Liver (tissue), 9 donors: ENCODE results near the gene SLC45A1. TPM values are rescaled to one million over a fixed set of nuclear protein-coding genes. Genes with fewer than 3 reads are reported as not detected.
A peak's percentile ranks its signal among the peaks of the same experiment; 100 is the strongest.

Experiments used
- DNase-seq: peaks from one replicate; pipeline ENCODE4 v3.0.0-alpha.2; 2017; ENCODE audit warnings: low spot score
- H3K27ac ChIP-seq, 2 donors: one replicate each; pipeline ENCODE4 v1.7.0; 2013; ENCODE audit warnings: inconsistent platforms in 2 of 2, low read length in 2 of 2, control low read depth in 1 of 2, low read depth in 1 of 2, mild to moderate bottlenecking in 1 of 2
- H3K27me3 ChIP-seq, 4 donors: one replicate each; pipeline versions ENCODE4 v1.6.1 to v1.7.0; 2013; ENCODE audit warnings: low read length in 3 of 4, inconsistent platforms in 1 of 4, mild to moderate bottlenecking in 1 of 4, moderate library complexity in 1 of 4; ENCODE audit not compliant: control insufficient read depth in 4 of 4, insufficient read depth in 4 of 4
- H3K36me3 ChIP-seq, 4 donors: one replicate each; pipeline versions ENCODE4 v1.6.1 to v1.7.0; 2013; ENCODE audit warnings: low read length in 3 of 4, mild to moderate bottlenecking in 3 of 4, low read depth in 1 of 4, moderate library complexity in 1 of 4; ENCODE audit not compliant: control insufficient read depth in 4 of 4, insufficient read depth in 3 of 4
- H3K4me1 ChIP-seq, 4 donors: one replicate each; pipeline versions ENCODE4 v1.6.1 to v1.7.0; 2013; ENCODE audit warnings: low read length in 3 of 4, mild to moderate bottlenecking in 3 of 4, moderate library complexity in 1 of 4; ENCODE audit not compliant: control insufficient read depth in 4 of 4, insufficient read depth in 4 of 4
- H3K4me3 ChIP-seq, 3 donors: one replicate each; pipeline versions ENCODE4 v1.6.1 to v1.7.0; 2013; ENCODE audit warnings: low read length in 3 of 3, control low read depth in 1 of 3, low read depth in 1 of 3, mild to moderate bottlenecking in 1 of 3
- H3K9ac ChIP-seq, 2 donors: one replicate each; pipeline ENCODE4 v1.7.0; 2013; ENCODE audit warnings: low read length in 2 of 2, mild to moderate bottlenecking in 2 of 2, moderate library complexity in 2 of 2, control low read depth in 1 of 2, low read depth in 1 of 2
- H3K9me3 ChIP-seq, 4 donors: one replicate each; pipeline versions ENCODE4 v1.6.1 to v1.7.0; 2013; ENCODE audit warnings: low read length in 3 of 4; ENCODE audit not compliant: control insufficient read depth in 4 of 4
- FOXA2 ChIP-seq: IDR thresholded peaks from 2 replicates; pipeline ENCODE4 v1.6.1; 2016; ENCODE audit warnings: antibody characterized with exemption
- GABPA ChIP-seq, 2 donors: IDR thresholded peaks in 1 of 2; conservative IDR thresholded peaks in 1 of 2; 2 replicates each; pipeline ENCODE4 v1.6.1; 2016; ENCODE audit warnings: antibody characterized with exemption in 2 of 2, mild to moderate bottlenecking in 1 of 2, moderate library complexity in 1 of 2
- HNF4A ChIP-seq, 2 donors: conservative IDR thresholded peaks; 2 replicates each; pipeline ENCODE4 v1.6.1; 2016; ENCODE audit warnings: antibody characterized with exemption in 2 of 2, mild to moderate bottlenecking in 2 of 2
- HNF4G ChIP-seq: IDR thresholded peaks from 2 replicates; pipeline ENCODE4 v1.6.1; 2016; ENCODE audit warnings: antibody characterized with exemption
- JUND ChIP-seq, 2 donors: IDR thresholded peaks; 2 replicates each; pipeline ENCODE4 v1.6.1; 2016; ENCODE audit warnings: antibody characterized with exemption in 2 of 2
- NR2F2 ChIP-seq: IDR thresholded peaks from 2 replicates; pipeline ENCODE4 v1.6.1; 2016; ENCODE audit warnings: antibody characterized with exemption
- RXRA ChIP-seq, 2 donors: IDR thresholded peaks; 2 replicates each; pipeline ENCODE4 v1.6.1; 2017 to 2018; ENCODE audit warnings: antibody characterized with exemption in 2 of 2, mild to moderate bottlenecking in 1 of 2
- YY1 ChIP-seq: IDR thresholded peaks from 2 replicates; pipeline ENCODE4 v1.6.1; 2016; ENCODE audit warnings: antibody characterized with exemption, mild to moderate bottlenecking
- WGBS: extraction: QIAGEN DNeasy Blood & Tissue Kit; methylation state at CpG from one replicate; pipeline ENCODE4 v1.1.7; 2013; 5-methylcytosine and 5-hydroxymethylcytosine counted together
- polyA plus RNA-seq, 2 donors: library from polyadenylated mRNA; stranded (reverse) in 1 of 2; unstranded in 1 of 2; fragments of 200-250 nt in 1 of 2; fragments of >200 nt in 1 of 2; fragmentation: Nextera tagmentation in 1 of 2; extraction: Ambion mirVana in 1 of 2; gene quantifications; one replicate each; pipeline versions ENCODE4 v1.2.1 to v1.2.3, GENCODE V29; 2013 to 2015
- total RNA-seq, 2 donors: library from RNA; depleted of rRNA; stranded (reverse); fragments of >200 nt; gene quantifications; one replicate each; pipeline ENCODE4 v1.2.3, GENCODE V29; 2014
- TF ChIP-seq, protein P1 (sequence below): fragments of 150-350 bp; IDR thresholded peaks from 2 replicates; pipeline ENCODE4 v1.5.1; 2017; ENCODE audit warnings: improper control_type of control experiment, low read depth, low read length; ENCODE audit not compliant: missing input control
- TF ChIP-seq, protein P2 (sequence below): IDR thresholded peaks from 2 replicates; pipeline ENCODE4 v1.6.1; 2016; ENCODE audit warnings: antibody characterized with exemption
- TF ChIP-seq, protein P3 (sequence below): IDR thresholded peaks from 2 replicates; pipeline ENCODE4 v1.6.1; 2016; ENCODE audit warnings: antibody characterized with exemption
- TF ChIP-seq, protein P4 (sequence below): IDR thresholded peaks from 2 replicates; pipeline ENCODE4 v1.6.1; 2016; ENCODE audit warnings: antibody characterized with exemption
- donor health status: healthy.
- donor health status: healthy.
- donor health status: healthy.
- donor health status: healthy.
- donor health status: healthy.

The SLC45A1 gene
- total and polyA plus RNA-seq, 4 donors: 0.08 to 0.29 (median 0.14) TPM; not detected in 1

DNA sequence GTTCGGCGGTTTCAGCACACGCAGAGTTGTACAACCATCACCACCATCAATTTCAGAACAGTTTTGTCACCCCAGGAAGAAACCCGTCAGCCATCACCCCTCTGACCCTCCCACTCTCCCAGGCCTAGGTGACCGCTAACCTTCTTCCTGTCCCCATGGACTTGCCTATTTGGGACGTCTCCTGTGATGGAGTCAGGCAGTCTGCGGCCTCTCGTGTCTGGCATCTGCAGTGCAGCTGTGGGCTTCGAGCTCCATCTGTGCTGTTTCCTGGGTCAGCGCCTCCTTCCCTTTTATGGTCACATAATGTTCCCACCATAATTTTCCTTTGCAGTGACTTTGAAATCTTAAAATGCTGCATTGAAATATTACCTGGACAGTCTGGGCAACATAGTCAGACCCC lies 24.4 kb downstream of the SLC45A1 start:
- Histone ChIP-seq H3K36me3 (no peaks in the 10 kb centered on the region), H3K4me1 (no peaks in the 10 kb centered on the region), H3K9me3 (no peaks in the 10 kb centered on the region), H3K4me3 (no peak overlapping the region), H3K27me3 (no peaks in the 10 kb centered on the region), H3K27ac (no peak overlapping the region), H3K9ac (no peak overlapping the region)
- no peak for DNase-seq
- WGBS: 88% methylated on average over 10 of the region's 10 CpGs
- TF ChIP-seq YY1 (no peak), HNF4G (no peak), HNF4A (conservative IDR thresholded peaks at IDR 0.05) (no peak), RXRA (IDR thresholded peaks at IDR 0.05) (peak in 1 of 2 donors; percentile 20), NR2F2 (peak; percentile 13), JUND (IDR thresholded peaks at IDR 0.05) (no peak)

DNA sequence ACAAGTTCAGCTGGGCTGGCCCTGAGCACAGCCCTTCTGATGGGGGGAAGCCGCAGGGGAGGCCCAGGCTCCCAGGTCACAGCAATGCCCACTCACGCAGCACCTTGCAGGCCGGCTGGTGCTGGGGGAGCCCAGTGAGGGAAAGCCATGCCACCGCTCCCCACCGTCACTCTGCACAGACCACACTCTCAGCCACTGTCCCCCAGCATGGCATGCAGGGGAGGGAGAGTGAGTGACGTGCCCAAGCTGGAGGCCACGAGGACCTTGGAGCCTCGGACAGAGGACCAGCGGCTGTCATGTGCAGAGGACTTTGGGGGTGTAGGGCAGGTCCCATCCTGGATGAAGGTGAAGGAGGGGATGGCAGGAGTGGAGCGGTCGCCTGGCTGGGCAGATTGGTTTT lies 25.1 kb downstream of the SLC45A1 start:
- H3K4me3 ChIP-seq: no peak overlapping the region
- H3K9ac ChIP-seq: no peak overlapping the region
- 91% methylated on average over 11 of the region's 11 CpGs for WGBS

More for the DNA sequence above, 25.1 kb downstream of the SLC45A1 start:
- Histone ChIP-seq H3K4me1 (no peaks in the 10 kb centered on the region), H3K9me3 (no peaks in the 10 kb centered on the region), H3K36me3 (no peaks in the 10 kb centered on the region), H3K27me3 (no peaks in the 10 kb centered on the region), H3K27ac (peak overlapping the region in 1 of 2 donors; percentile 57)
- no peak for DNase-seq
- no peak for TF ChIP-seq YY1
- no peak for TF ChIP-seq RXRA (IDR thresholded peaks at IDR 0.05)
- TF ChIP-seq, protein P1, sequence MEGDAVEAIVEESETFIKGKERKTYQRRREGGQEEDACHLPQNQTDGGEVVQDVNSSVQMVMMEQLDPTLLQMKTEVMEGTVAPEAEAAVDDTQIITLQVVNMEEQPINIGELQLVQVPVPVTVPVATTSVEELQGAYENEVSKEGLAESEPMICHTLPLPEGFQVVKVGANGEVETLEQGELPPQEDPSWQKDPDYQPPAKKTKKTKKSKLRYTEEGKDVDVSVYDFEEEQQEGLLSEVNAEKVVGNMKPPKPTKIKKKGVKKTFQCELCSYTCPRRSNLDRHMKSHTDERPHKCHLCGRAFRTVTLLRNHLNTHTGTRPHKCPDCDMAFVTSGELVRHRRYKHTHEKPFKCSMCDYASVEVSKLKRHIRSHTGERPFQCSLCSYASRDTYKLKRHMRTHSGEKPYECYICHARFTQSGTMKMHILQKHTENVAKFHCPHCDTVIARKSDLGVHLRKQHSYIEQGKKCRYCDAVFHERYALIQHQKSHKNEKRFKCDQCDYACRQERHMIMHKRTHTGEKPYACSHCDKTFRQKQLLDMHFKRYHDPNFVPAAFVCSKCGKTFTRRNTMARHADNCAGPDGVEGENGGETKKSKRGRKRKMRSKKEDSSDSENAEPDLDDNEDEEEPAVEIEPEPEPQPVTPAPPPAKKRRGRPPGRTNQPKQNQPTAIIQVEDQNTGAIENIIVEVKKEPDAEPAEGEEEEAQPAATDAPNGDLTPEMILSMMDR: no peak
- TF ChIP-seq, protein P2, sequence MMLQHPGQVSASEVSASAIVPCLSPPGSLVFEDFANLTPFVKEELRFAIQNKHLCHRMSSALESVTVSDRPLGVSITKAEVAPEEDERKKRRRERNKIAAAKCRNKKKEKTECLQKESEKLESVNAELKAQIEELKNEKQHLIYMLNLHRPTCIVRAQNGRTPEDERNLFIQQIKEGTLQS: no peak
- TF ChIP-seq, protein P3, sequence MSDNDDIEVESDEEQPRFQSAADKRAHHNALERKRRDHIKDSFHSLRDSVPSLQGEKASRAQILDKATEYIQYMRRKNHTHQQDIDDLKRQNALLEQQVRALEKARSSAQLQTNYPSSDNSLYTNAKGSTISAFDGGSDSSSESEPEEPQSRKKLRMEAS: no peak
- no peak for TF ChIP-seq HNF4G
- no peak for TF ChIP-seq GABPA (IDR thresholded peaks at IDR 0.05 in 1 of 2, conservative IDR thresholded peaks at IDR 0.05 in 1 of 2)
- TF ChIP-seq, protein P4, sequence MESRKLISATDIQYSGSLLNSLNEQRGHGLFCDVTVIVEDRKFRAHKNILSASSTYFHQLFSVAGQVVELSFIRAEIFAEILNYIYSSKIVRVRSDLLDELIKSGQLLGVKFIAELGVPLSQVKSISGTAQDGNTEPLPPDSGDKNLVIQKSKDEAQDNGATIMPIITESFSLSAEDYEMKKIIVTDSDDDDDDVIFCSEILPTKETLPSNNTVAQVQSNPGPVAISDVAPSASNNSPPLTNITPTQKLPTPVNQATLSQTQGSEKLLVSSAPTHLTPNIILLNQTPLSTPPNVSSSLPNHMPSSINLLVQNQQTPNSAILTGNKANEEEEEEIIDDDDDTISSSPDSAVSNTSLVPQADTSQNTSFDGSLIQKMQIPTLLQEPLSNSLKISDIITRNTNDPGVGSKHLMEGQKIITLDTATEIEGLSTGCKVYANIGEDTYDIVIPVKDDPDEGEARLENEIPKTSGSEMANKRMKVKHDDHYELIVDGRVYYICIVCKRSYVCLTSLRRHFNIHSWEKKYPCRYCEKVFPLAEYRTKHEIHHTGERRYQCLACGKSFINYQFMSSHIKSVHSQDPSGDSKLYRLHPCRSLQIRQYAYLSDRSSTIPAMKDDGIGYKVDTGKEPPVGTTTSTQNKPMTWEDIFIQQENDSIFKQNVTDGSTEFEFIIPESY: no peak
- no peak for TF ChIP-seq FOXA2
- no peak for TF ChIP-seq JUND (IDR thresholded peaks at IDR 0.05)
- TF ChIP-seq NR2F2: no peak
